GM18951 (cell line): ENCODE data around the gene AMIGO3.
"Not testable (repeated sequence)": the region's sequence is repeated elsewhere in the genome, so short reads cannot be mapped to it uniquely, and the experiment has no call there.

ENCODE experiments used
- POLR2A ChIP-seq: IDR thresholded peaks from 4 replicates; pipeline ENCODE4 v1.6.1; 2011; ENCODE audit warnings: mild to moderate bottlenecking; ENCODE audit not compliant: insufficient read length, insufficient read depth; ENCODE audit errors: extremely low read depth
- in situ Hi-C: fragments of 300-500 bp; cut with MboI; formaldehyde crosslinking; loops from one replicate; pipeline ENCODE4 v1.12.0; 2022; ENCODE audit warnings: low sequenced_read_pairs, mixed read lengths, inconsistent platforms; ENCODE audit not compliant: unreplicated experiment

The AMIGO3 gene

GRCh38 chr3:49684453-49684852 lies 35.0 kb downstream of the AMIGO3 start:
- in situ Hi-C loops, result not testable (repeated sequence)

- TF ChIP-seq POLR2A, result no peak
- in situ Hi-C loops, result no loop called here
Measured at GRCh38 chr3:49683162-49683561, 36.3 kb downstream of the AMIGO3 start.

GRCh38 chr3:49681543-49681942 lies 37.9 kb downstream of the AMIGO3 start:
- no peak for TF ChIP-seq POLR2A
- in situ Hi-C loops, result no loop called here

GRCh38 chr3:49681232-49681522 lies 38.3 kb downstream of the AMIGO3 start:
- TF ChIP-seq POLR2A, result no peak
- in situ Hi-C loops, result no loop called here

GRCh38 chr3:49680493-49681231 lies 38.8 kb downstream of the AMIGO3 start:
- in situ Hi-C loops, result no loop called here
- no peak for TF ChIP-seq POLR2A

GRCh38 chr3:49675912-49676311 lies 43.6 kb downstream of the AMIGO3 start:
- no peak for TF ChIP-seq POLR2A
- in situ Hi-C loops, result no loop called here

- in situ Hi-C loops, result no loop called here
- TF ChIP-seq POLR2A, result no peak
Measured at GRCh38 chr3:49674497-49674983, 44.9 kb downstream of the AMIGO3 start.

- in situ Hi-C loops, result no loop called here
- TF ChIP-seq POLR2A, result peak; percentile 93
Measured at GRCh38 chr3:49673715-49674496, 45.6 kb downstream of the AMIGO3 start, which contains the start of gene APEH. APEH (plus strand) TSS chr3:49674351; CDS start chr3:49674402, 51 bp downstream.

GRCh38 chr3:49673121-49673714 lies 46.3 kb downstream of the AMIGO3 start:
- no peak for TF ChIP-seq POLR2A
- in situ Hi-C loops, result no loop called here

GRCh38 chr3:49671291-49672288 lies 47.9 kb downstream of the AMIGO3 start:
- TF ChIP-seq POLR2A, result no peak

GRCh38 chr3:49670940-49671290 lies 48.6 kb downstream of the AMIGO3 start:
- in situ Hi-C loops, result no loop called here
- TF ChIP-seq POLR2A, result no peak

More at GRCh38 chr3:49671291-49672288, 47.9 kb downstream of the AMIGO3 start:
- in situ Hi-C loops, result no loop called here

- in situ Hi-C loops, result no loop called here
- TF ChIP-seq POLR2A, result no peak
Measured at GRCh38 chr3:49669352-49669751, 50.1 kb downstream of the AMIGO3 start.

GRCh38 chr3:49668861-49669260 lies 50.6 kb downstream of the AMIGO3 start:
- TF ChIP-seq POLR2A, result no peak
- in situ Hi-C loops, result no loop called here
